Neural progenitor cell (in vitro differentiated cells): ENCODE measurements around the gene BICDL2.

Source experiments
- EZH2 ChIP-seq: fragments of 200-600 bp; sonication (generic); IDR thresholded peaks from 2 replicates; pipeline ENCODE4 v1.6.1; 2017; ENCODE audit warnings: antibody characterized with exemption, mild to moderate bottlenecking, moderate library complexity
- TF ChIP-seq, protein P1 (sequence below): fragments of 200-600 bp; sonication (generic); IDR thresholded peaks from 2 replicates; pipeline ENCODE4 v1.5.1; 2017; ENCODE audit warnings: antibody characterized with exemption, mild to moderate bottlenecking

DNA sequence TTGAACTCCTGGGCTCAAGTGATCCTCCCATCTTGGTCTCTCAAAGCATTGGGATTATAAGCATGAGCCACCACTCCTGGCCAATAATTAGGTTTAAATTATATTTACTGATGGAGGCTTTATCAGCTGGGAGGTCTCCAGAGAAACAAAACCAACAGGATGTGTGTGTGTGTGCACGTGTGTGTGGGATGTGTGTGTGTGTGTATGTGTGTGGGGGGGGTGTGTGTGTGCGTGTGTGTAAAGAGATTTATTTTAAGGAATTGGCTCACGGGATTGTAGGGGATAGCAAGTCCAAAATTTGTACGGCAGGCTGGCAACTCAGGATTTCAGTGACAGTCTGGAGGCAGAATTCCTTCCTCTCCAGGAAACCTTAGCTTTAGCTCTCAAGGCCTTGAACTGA is 14.3 kb upstream of the BICDL2 start:
- no peak for TF ChIP-seq EZH2
- TF ChIP-seq, protein P1, sequence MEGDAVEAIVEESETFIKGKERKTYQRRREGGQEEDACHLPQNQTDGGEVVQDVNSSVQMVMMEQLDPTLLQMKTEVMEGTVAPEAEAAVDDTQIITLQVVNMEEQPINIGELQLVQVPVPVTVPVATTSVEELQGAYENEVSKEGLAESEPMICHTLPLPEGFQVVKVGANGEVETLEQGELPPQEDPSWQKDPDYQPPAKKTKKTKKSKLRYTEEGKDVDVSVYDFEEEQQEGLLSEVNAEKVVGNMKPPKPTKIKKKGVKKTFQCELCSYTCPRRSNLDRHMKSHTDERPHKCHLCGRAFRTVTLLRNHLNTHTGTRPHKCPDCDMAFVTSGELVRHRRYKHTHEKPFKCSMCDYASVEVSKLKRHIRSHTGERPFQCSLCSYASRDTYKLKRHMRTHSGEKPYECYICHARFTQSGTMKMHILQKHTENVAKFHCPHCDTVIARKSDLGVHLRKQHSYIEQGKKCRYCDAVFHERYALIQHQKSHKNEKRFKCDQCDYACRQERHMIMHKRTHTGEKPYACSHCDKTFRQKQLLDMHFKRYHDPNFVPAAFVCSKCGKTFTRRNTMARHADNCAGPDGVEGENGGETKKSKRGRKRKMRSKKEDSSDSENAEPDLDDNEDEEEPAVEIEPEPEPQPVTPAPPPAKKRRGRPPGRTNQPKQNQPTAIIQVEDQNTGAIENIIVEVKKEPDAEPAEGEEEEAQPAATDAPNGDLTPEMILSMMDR: no peak
